GM19395 (cell line): ENCODE measurements around the gene SLC12A2.

Experiments used
- ATAC-seq: cut with Tn5 transposase; IDR thresholded peaks from one replicate; pipeline ENCODE4 v1.9.1; 2021; ENCODE audit warnings: mild to moderate bottlenecking, moderate library complexity; ENCODE audit not compliant: unreplicated experiment

The SLC12A2 gene

DNA sequence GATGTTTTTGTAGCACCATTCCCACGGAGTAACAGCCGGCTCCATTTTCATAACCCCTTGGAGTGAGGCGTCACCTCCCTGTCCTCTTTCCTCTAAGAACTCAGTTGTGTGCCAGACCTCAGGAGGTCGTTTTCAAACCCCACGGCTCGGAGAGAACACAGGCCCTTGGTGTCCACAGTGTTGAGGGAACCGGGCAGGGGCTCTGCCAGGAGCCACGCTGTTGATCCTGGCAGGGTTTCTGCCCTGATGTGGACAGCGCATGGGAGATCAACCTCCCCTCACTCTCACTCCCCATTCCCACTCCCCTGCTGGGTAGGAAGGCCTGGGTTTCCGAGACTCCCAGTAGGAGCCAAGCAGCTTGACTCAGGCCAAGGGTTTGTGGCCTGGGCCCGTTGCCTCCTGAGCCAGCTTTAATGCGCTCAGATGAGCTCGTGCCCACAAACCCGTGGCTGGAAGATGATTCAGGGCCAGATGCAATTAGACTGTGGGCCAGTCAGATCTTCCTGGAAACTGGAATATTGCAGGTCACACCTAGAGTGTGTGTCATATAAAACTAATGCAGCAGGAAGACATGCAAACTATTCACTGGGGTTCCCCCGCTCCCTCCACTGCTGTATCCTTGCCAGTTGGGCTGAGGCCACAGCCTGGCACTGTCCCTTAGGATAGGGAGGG is 133.4 kb downstream of the SLC12A2 start:
- no peak for ATAC-seq

GRCh38 chr5:128220841-128221240 is 137.3 kb downstream of the SLC12A2 start:
- ATAC-seq, result no peak

- ATAC-seq, result no peak
These were observed 140.8 kb downstream of the SLC12A2 start for GRCh38 chr5:128224336-128224735.

DNA sequence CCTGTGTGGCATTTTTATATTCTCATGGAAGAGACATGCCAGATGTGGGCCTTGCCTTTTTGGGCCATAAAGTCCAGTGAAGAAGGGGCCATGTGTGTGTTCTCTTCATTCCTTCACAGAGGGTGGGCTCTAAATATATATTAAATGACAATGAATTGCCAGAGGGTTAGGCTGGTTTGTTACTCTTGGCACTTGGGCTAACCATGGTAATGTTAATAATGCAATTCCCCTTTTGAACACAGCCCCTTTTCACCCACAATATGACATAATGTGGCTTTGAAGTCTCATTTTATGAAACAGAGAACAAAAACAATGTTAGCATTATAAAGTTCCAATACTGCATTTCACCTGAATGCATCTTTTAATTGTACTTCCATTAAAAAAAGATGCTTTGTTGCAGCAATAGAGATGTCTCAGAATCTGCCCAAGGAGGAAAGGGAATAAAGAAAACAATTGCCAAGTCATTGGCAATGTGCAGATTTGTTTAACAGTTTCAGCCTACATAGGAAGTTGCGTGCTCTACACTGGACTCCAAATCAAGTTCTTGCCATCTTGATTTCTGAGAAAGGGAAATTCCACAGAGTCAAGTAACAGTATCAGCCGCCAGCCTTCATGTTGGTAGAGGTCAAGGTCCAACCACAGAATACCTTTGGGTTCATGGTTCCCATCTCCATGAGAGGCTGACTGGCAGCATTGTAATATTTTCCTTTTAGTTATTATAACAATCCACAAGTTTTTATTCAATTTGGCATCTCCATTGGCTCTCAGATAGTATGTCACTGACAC is 141.9 kb downstream of the SLC12A2 start:
- no peak for ATAC-seq

DNA sequence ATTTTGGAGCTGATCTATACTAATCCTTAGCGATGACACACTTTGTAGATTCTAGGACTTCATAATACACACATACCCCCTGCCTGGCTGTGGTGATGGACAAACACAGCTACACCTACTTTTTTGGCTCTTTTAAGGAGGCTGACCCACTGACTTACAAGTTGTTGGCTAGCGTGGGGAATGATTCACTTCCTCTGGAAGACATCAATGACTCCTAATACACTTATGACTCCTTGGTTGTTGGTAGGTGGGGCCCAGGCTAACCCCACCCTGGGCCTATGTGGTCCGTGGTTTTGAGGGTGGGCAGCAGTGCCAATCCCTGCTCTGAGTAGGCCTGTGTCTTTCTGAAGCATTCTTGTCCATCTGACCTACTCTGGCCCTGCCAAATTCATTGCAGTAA is 144.4 kb downstream of the SLC12A2 start:
- ATAC-seq, result no peak

GRCh38 chr5:128228521-128228920 is 145.0 kb downstream of the SLC12A2 start:
- no peak for ATAC-seq

GRCh38 chr5:128234928-128235641 is 151.5 kb downstream of the SLC12A2 start:
- no peak for ATAC-seq

GRCh38 chr5:128236334-128236733 is 152.8 kb downstream of the SLC12A2 start:
- ATAC-seq, result no peak

DNA sequence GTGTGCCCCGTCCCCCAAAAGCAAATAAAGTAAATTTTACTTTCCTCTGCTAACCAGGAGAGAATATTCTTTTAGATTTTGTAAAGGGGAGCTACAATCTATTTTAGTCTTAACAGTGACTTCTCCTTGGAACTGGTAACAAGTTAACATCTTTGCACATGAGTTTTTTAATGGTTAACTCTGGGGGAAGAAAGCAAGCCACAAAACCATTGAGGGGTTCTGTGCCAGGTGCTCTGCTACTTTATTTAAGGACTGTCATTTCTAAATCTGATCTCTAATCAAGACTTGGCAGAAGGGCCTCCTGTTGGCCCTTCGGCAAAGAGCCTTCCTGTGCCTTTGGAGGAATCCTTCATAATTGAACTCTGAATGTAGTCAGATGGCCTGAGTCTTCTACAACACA is 153.4 kb downstream of the SLC12A2 start:
- no peak for ATAC-seq

- no peak for ATAC-seq
These were observed 154.0 kb downstream of the SLC12A2 start for GRCh38 chr5:128237546-128237945.
